HG03378 (cell line): ENCODE results near the gene DMRTA1.
"Not testable (repeated sequence)": the region's sequence is repeated elsewhere in the genome, so short reads cannot be mapped to it uniquely, and the experiment has no call there.

Source experiments
- ATAC-seq: cut with Tn5 transposase; IDR thresholded peaks from one replicate; pipeline ENCODE4 v1.9.1; 2021; ENCODE audit warnings: mild to moderate bottlenecking, moderate library complexity; ENCODE audit not compliant: unreplicated experiment

Gene DMRTA1

DNA sequence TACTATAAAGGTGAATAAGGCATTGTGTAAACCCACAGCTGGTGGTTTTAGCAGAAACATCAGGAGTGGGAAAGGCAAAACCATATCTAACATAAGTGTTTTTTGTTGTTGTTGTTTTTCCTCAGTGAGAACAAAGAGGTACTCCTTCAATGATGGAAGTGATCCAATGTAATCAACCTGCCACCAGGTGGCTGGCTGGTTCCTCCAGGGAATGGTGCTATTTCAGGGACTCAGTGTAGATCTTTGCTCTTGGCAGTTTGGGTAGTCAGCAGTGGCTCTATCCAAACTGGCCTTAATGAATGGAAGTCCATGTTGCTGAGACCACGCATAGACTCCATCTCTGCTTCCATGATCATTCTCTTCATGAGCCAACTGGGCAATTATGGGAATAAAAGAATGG lies 10.8 kb downstream of the DMRTA1 start:
- ATAC-seq: no peak

DNA sequence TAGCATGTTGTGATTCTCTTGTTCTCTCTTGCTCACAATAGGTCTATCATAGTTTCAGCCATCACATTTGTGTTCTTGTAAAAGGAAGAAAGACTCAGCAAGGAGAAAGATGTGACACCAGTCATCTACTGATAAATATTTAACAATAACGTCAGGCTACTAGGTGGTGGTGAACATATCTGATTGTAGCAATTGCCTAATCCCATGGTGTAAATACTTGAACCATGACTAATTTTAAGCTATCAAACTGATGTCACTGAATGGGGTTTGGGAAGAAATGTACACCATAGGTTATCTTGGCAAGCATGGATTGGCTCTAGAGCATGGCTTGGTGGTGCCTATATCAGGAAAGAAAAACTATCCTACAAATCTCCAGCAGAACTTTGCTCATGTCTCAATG lies 16.6 kb downstream of the DMRTA1 start:
- ATAC-seq: no peak

DNA sequence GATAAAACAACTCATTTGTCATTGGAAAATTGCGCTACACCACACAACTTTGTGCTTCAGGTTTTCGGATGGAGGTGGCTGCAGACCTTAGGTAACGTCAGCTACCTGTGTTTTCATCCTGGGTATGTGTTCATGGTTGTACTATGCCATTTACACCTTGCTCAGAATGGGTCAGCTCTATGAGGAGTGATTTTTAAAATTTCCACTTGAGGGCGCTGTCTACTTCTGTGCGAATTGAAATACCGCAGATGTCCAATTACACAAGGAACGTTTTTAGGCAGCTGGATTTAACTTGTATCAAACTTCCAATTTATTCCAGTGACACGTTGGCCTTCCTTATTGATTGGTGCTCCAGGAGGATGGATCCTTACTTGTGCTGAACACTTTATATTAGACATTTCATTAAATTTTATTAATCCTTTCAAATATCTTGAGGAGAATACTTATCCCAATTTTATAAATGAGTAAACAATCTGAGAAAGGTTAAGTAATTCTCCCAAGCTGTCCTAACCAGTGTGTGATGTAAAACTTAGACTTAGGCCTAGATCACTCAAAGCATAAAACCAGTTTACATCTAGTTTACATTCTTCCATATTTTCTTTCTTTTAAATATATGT lies 23.4 kb downstream of the DMRTA1 start:
- ATAC-seq: peak; percentile 72

DNA sequence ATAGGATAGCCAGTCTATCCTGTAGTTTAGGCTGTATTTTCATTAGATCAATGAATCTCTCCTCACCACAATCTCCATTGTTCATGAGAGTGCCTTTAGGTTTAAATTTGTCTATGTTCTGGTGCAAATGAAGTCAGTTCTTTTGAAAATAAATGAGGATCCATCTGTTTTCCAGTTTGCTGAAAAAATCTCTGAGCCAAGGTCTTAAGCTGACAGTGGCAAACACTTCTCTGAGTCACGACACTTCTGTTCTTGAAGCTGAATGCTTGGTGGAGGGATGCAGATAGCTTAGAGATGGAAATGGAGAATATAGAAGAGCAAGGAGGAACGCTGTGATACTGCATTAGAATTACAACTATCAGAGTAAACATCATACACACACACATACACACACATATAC lies 34.9 kb downstream of the DMRTA1 start:
- ATAC-seq: no peak

DNA sequence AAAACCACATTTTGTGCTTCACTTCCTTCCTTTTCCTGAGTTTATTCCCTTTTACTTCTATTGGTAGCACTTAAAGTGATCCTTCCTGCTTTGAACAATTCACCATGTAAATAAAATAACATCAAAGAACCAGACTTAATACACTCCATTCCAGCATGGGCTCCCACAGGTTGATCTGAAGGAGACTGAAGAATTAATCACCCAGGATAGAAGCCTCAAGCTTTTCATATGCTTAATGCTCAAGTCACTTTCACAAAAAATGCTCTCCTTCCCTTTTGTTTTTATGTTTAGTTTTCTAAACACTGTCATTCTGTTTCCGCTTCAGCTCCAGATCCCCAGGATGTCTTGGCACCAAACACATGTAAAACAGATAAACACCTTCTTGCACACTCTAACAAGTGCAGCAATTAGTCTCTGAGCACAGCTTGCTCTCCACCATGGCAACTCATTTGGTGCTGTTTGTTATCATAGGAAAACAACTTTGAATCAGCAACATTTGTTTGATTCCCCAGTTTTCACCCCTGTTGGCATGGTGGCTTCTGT lies 37.0 kb downstream of the DMRTA1 start:
- no peak for ATAC-seq

DNA sequence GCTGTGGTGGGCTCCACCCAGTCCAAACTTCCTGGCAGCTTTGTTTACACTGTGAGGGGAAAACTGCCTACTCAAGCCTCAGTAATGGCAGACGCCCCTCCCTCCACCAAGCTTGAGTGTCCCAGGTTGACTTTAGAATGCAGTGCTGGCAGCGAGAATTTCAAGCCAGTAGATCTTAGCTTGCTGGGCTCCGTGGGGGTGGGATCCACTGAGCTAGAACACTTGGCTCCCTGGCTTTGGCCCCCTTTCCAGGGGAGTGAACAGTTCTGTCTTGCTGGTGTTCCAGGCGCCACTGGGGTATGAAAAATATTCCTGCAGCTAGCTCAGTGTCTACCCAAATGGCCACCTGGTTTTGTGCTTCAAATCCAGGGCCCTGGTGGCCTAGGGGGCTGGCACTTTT lies 49.6 kb downstream of the DMRTA1 start:
- not testable (repeated sequence) for ATAC-seq
